Motor neuron (in vitro differentiated cells): Measurements from ENCODE around the gene OGDHL. TPM values are rescaled to one million over a fixed set of nuclear protein-coding genes. Genes with fewer than 3 reads are reported as not detected.
"Not testable (repeated sequence)": the region's sequence is repeated elsewhere in the genome, so short reads cannot be mapped to it uniquely, and the experiment has no call there.

Experiments
- ATAC-seq, 8 experiments: fragments of 200-7000 bp; cut with Tn5 transposase; replicated peaks in 6 of 8; 2 replicates each; pipeline ENCODE4 v1.8.0; 2021; ENCODE audit warnings: mild to moderate bottlenecking in 8 of 8, moderate library complexity in 8 of 8
- H3K27ac ChIP-seq, 2 donors: fragments of 250-450 bp; sonication (Bioruptor Pico); 2 replicates each; pipeline ENCODE4 v1.9.0; 2021; ENCODE audit warnings: antibody characterized with exemption in 2 of 2, mild to moderate bottlenecking in 2 of 2, moderate library complexity in 1 of 2
- H3K4me1 ChIP-seq, 2 donors: fragments of 250-450 bp; sonication (Bioruptor Pico); replicated peaks in 1 of 2; 2 replicates each; pipeline ENCODE4 v1.6.1; 2021; ENCODE audit warnings: antibody characterized with exemption in 2 of 2, mild to moderate bottlenecking in 2 of 2, moderate library complexity in 1 of 2
- H3K4me3 ChIP-seq, 5 donors: fragments of 250-450 bp; sonication (Bioruptor Pico); 2 replicates each; pipeline ENCODE4 v1.9.0; 2021; ENCODE audit warnings: antibody characterized with exemption in 5 of 5, mild to moderate bottlenecking in 5 of 5, moderate library complexity in 4 of 5
- WGBS, 10 experiments: fragments of 450-650 bp; shearing (Covaris generic); methylation state at CpG; one replicate each; pipeline ENCODE4 v1.0.0; 2022; 5-methylcytosine and 5-hydroxymethylcytosine counted together
- in situ Hi-C, 9 experiments: fragments of 400-800 bp; cut with MboI; loops; one replicate each; pipeline ENCODE4 v1.15.0; 2021; ENCODE audit warnings: low sequenced_read_pairs in 9 of 9, low pct_unique_long_range_greater_than_20kb in 2 of 9; ENCODE audit not compliant: unreplicated experiment in 9 of 9
- total RNA-seq, 8 experiments: library from RNA; unstranded; fragments of 300-600 nt; gene quantifications; 2 replicates each; pipeline versions ENCODE4 v1.2.3 to v1.2.4, GENCODE V29; 2022

Gene OGDHL
- total RNA-seq: 10 to 100 TPM in 5 of 8 experiments, 1 to 10 TPM in 3; 1.9 to 47.1 (median 11.9) TPM

DNA sequence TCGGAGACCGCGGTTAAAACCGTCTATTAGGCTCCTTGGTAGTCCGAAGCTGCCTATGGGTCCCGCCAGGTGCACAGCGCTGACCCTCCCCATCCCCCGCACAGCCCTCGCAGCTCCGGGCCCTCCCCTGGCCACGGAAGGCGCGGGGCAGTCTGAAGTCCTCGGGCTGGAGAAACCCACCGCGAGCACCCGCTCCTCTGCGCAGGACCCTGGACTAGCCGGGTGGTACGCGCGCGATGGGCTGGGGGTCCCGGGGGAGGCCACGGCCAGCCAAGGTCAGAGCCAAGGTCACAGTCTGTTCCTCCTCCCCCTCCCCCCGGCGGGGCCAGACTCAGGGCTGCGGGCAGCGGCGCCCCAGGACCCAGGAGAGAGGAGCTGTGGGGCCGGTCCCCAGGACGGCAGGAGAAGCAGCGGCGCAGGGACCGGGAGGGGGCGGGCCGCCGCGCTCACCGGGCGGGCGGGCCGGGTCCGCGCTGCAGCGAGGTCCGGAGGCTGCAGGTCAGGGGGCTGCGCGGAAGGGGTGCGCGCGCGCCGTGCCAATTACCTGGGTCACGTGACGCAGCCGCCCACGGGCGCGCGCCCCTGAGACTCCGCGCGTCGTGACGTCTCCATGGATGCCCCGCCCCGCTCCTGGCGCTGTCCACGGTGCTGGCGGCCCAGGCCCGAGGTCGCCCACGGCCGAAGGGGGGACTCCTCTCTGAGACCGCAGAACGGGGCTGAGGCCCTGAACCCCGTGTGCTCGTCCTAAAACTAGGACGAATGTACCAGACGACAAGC, at the start of gene OGDHL:
TSS of gene OGDHL (minus strand) at position 535 of the 777 bp plus-strand sequence. CDS start 3,731 bp downstream, outside the sequence.
- peak; percentile 87 to 93 (median 93) for ATAC-seq
- 0% methylated on average over 1 to 4 of the region's 81 CpGs; no CpG with 5 or more reads in 5 of the 10 experiments for WGBS, 10 experiments
- Histone ChIP-seq H3K4me3 (peak within 1 kb of the TSS; percentile 43 to 52 (median 50)), H3K27ac (peak within 1 kb of the TSS; percentile 43 to 46), H3K4me1 (peaks cover 0 to 17% of the 10 kb centered on the region in 2 donors)
- in situ Hi-C loops: loop anchor here in 1 of 9 experiments (25.0 kb wide), 1 partner anchor 150 kb away; the partner anchor contains the start of genes CHAT and SLC18A3

- H3K27ac ChIP-seq: no peak overlapping the region
- WGBS, 10 experiments: 43 to 100% (median 90%) methylated on average over 1 to 2 of the region's 2 CpGs; no CpG with 5 or more reads in 3 of the 10 experiments
- no peak overlapping the region for H3K4me3 ChIP-seq
- H3K4me1 ChIP-seq: no peaks in the 10 kb centered on the region
- in situ Hi-C loops: no loop called here
- ATAC-seq: no peak
These were observed 41.9 kb upstream of the OGDHL start for GRCh38 chr10:49803988-49804387.

DNA sequence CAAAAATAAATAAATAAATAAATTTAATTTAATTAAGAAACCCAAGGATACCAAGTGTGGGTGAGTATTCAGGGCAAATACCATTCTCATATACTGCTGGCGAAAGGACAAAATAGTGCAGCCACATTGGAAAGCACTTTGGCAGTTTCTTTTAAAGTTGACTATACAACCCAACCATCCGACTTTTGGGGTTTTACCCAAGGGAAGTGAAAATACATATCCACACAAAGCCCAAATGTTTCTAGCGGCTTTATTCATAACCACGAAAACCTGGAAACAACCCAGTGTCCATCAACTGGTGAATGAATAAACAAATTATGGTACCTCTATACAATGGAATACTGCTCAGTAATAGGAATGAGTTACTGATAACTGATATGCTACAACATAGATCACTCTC, 36.2 kb upstream of the OGDHL start:
- WGBS, 10 experiments: 46 to 100% (median 94%) methylated on average over 2 to 4 of the region's 4 CpGs; no CpG with 5 or more reads in 3 of the 10 experiments
- no peak overlapping the region for H3K4me3 ChIP-seq
- no peak overlapping the region for H3K27ac ChIP-seq
- in situ Hi-C loops: no loop called here
- H3K4me1 ChIP-seq: no peaks in the 10 kb centered on the region
- ATAC-seq: no peak

DNA sequence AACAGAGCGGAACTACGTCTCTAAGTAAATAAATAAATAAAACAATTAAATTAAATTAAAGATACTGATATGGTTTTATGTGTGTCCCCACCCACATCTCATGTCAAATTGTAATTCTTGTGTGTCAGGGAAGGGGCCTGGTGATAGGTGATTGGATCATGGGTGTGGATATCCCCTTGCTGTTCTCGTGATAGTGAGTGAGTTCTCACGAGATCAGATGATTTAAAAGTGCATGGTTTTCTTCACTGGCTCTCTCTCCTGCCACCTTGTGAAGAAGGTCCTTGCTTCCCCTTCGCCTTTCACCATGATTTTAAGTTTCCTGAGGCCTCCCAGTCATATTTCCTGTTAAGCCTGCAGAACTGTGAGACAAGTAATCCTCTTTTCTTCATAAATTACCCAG, 29.0 kb upstream of the OGDHL start:
- no peaks in the 10 kb centered on the region for H3K4me1 ChIP-seq
- in situ Hi-C loops: no loop called here
- no peak overlapping the region for H3K4me3 ChIP-seq
- WGBS, 10 experiments: 37 to 100% (median 81%) methylated on average over 1 to 5 of the region's 5 CpGs; no CpG with 5 or more reads in 2 of the 10 experiments
- no peak overlapping the region for H3K27ac ChIP-seq
- ATAC-seq: no peak

- WGBS, 10 experiments: 0 to 92% (median 67%) methylated on average over 1 to 6 of the region's 8 CpGs; no CpG with 5 or more reads in 2 of the 10 experiments
- H3K27ac ChIP-seq: peak overlapping the region; percentile 69 to 75
- in situ Hi-C loops: no loop called here
- peak in 3 of 8 experiments; percentile 5 to 10 (median 6) for ATAC-seq
- no peak overlapping the region for H3K4me3 ChIP-seq
- H3K4me1 ChIP-seq: peaks cover 18 to 38% of the 10 kb centered on the region in 2 donors
These were observed 22.6 kb upstream of the OGDHL start for GRCh38 chr10:49784681-49785080.

DNA sequence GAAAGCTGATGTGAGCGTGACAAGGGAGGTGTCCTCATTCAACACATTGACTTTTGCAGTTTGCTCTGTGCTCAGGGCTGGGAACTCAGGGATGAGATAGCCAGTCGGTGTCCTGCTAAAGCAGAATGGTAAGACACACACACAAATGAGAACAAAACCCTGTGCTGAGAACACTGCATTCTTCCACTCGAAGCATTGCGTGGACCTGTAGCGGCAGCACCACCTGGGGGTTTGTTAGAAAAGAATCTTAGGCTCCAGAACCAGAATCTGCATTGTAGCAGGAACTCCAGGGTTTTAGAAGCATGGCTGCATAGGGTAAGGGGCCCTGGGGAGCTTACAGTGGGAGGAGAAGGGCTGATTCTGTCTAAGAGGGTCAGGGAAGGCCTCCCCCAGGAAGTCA, 21.5 kb upstream of the OGDHL start:
- 8 to 81% (median 74%) methylated on average over 3 of the region's 5 CpGs; no CpG with 5 or more reads in 7 of the 10 experiments for WGBS, 10 experiments
- ATAC-seq: peak in 3 of 8 experiments; percentile 12 to 16 (median 13)
- H3K4me1 ChIP-seq: peaks cover 18 to 38% of the 10 kb centered on the region in 2 donors
- peak overlapping the region; percentile 15 to 75 for H3K27ac ChIP-seq
- in situ Hi-C loops: no loop called here
- H3K4me3 ChIP-seq: no peak overlapping the region

- Histone ChIP-seq H3K27ac (peak overlapping the region; percentile 63 to 74), H3K4me3 (no peak overlapping the region), H3K4me1 (peaks cover 18 to 38% of the 10 kb centered on the region in 2 donors)
- in situ Hi-C loops: no loop called here
- peak in 6 of 8 experiments; percentile 64 to 96 (median 94) for ATAC-seq
These were observed 19.1 kb upstream of the OGDHL start for GRCh38 chr10:49781247-49781646.

DNA sequence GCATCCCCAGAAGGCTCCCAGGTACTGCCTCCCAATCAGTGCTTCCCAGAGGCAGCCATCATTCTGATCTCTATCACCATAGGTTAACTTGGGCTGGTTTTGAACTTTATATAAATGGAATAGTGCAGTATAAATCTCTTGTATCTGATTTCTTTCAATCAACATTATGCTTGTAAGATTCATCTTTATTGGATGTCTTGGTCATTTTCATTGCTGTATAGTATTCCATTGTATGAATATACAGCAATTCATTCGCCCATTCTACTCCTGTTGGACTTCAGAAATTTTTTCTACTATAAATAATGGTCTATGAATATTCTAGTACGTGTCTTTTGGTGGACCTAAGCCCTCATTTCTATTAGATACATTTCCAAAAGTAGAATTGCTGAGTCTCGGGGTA, 16.1 kb upstream of the OGDHL start:
- 0 to 100% (median 61%) methylated on average over 1 to 3 of the region's 3 CpGs; no CpG with 5 or more reads in 1 of the 10 experiments for WGBS, 10 experiments
- in situ Hi-C loops: no loop called here
- ATAC-seq: no peak
- Histone ChIP-seq H3K4me3 (no peak overlapping the region), H3K4me1 (peaks cover 5 to 21% of the 10 kb centered on the region in 2 donors), H3K27ac (no peak overlapping the region)

GRCh38 chr10:49776851-49777250, 14.7 kb upstream of the OGDHL start:
- Histone ChIP-seq H3K4me3 (no peak overlapping the region), H3K4me1 (peaks cover 5 to 21% of the 10 kb centered on the region in 2 donors), H3K27ac (no peak overlapping the region)
- no peak for ATAC-seq
- in situ Hi-C loops: no loop called here
- WGBS, 10 experiments: 0 to 96% (median 78%) methylated on average over 1 to 4 of the region's 4 CpGs

DNA sequence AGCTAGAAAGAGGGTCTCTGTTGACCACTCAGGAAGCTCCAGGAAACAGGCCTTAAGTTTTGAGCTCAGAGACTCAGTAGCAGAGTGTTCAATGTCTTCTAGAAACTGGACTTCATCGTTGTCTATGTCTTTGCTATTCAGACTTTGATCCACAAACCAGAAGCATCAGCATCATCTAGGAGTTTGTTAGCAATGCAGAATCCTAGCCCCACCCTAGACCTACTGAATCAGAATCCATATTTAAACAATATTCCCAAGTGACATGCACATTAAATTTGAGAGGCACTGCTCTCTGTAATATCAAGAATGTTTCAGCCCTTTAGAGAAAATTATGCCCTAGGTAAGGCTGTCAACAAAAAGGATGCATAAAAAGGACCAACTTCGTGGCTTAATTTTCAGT, 12.9 kb upstream of the OGDHL start:
- H3K4me3 ChIP-seq: no peak overlapping the region
- H3K4me1 ChIP-seq: peaks cover 5 to 8% of the 10 kb centered on the region in 2 donors
- no peak overlapping the region for H3K27ac ChIP-seq
- in situ Hi-C loops: no loop called here
- 0 to 89% (median 38%) methylated on average over 1 to 2 of the region's 2 CpGs; no CpG with 5 or more reads in 1 of the 10 experiments for WGBS, 10 experiments
- peak in 3 of 8 experiments; percentile 57 to 90 (median 83) for ATAC-seq

DNA sequence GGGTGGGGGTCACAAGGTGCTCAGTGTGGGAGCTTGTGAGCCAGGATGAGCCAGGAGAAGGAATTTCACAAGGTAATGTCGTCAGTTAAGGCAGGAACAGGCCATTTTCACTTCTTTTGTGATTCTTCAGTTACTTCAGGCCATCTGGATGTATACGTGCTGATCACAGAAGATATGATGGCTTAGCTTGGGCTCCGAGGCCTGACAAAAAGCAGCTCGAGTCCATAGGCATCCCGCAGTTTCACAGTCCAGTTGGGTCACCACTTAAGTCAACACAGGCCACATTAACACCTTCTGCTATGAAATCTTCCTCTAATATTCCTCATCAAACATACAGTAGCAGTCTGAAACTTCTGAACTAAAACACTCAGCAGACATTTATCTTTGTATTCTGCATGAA, 10.8 kb upstream of the OGDHL start:
- ATAC-seq, H3K27ac ChIP-seq, H3K4me1 ChIP-seq, H3K4me3 ChIP-seq: not testable (repeated sequence)
- WGBS, 10 experiments: 0 to 90% (median 80%) methylated on average over 1 to 4 of the region's 5 CpGs; no CpG with 5 or more reads in 3 of the 10 experiments
- in situ Hi-C loops: loop anchor here in 1 of 9 experiments (25.0 kb wide), 1 partner anchor 161 kb away; the partner anchor contains the start of genes CHAT and SLC18A3

DNA sequence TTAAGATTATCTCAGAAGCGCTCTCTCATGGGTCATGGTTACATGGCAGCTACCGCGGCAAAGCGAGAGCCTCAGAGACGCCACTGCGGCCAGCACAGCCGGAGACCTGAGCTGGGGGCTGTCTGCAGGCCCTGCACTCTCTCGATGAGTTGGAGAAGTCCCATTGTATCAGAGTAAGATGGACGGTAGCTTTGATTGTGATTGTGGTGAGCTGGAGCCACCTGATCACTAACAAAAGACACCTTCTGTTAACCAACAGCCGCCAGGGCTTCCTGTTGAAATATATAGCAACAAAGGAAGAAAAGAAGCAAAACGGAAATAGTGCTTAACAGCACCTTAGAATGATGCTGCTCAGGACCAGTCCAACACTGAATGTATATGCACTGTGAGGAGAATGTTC, 8.9 kb upstream of the OGDHL start:
- in situ Hi-C loops: loop anchor here in 1 of 9 experiments (25.0 kb wide), 1 partner anchor 159 kb away; the partner anchor contains the start of genes CHAT and SLC18A3
- WGBS, 10 experiments: 19 to 90% (median 51%) methylated on average over 3 to 8 of the region's 11 CpGs; no CpG with 5 or more reads in 2 of the 10 experiments
- not testable (repeated sequence) for H3K4me1 ChIP-seq, H3K4me3 ChIP-seq, H3K27ac ChIP-seq, ATAC-seq

- Histone ChIP-seq H3K4me3 (no peak overlapping the region), H3K27ac (no peak overlapping the region), H3K4me1 (peaks cover 3 to 5% of the 10 kb centered on the region in 2 donors)
- in situ Hi-C loops: loop anchor here in 1 of 9 experiments (25.0 kb wide), 1 partner anchor 157 kb away; the partner anchor contains the start of genes CHAT and SLC18A3
- 78 to 100% (median 93%) methylated on average over 5 to 8 of the region's 8 CpGs; no CpG with 5 or more reads in 2 of the 10 experiments for WGBS, 10 experiments
- no peak for ATAC-seq
These were observed 7.6 kb upstream of the OGDHL start for GRCh38 chr10:49769692-49770091.
